ENCODE data around the gene METTL26.

- no peak for TF ChIP-seq MAFK (IDR thresholded peaks at IDR 0.05; ENCODE audit: low read length)
- TF ChIP-seq ATF6 (CRISPR knock-in tag; IDR thresholded peaks at IDR 0.05) = no peak
- no peak for TF ChIP-seq ARID4B (CRISPR knock-in tag; IDR thresholded peaks at IDR 0.05)
- no peak for TF ChIP-seq ZBTB8A (IDR thresholded peaks at IDR 0.05; ENCODE audit: partially characterized antibody)
- TF ChIP-seq RNF2 (IDR thresholded peaks at IDR 0.05) = no peak
- TF ChIP-seq FOXJ2 (tag; IDR thresholded peaks at IDR 0.05) = no peak
- no peak for TF ChIP-seq ZNF274 (IDR thresholded peaks at IDR 0.05; ENCODE audit: borderline replicate concordance, low read depth, low read length)
- no peak for TF ChIP-seq CTCF (IDR thresholded peaks at IDR 0.05 in 2 of 3, conservative IDR thresholded peaks at IDR 0.05 in 1 of 3; ENCODE audit: insufficient read depth in 2 of 3, low read depth in 1 of 3, low read length in 3 of 3)
Measured at GRCh38 chr16:591231-591630, 44.9 kb downstream of the METTL26 start.
